ENCODE measurements around the gene SP140L.
"Not testable (repeated sequence)": the region's sequence is repeated elsewhere in the genome, so short reads cannot be mapped to it uniquely, and the experiment has no call there.

The SP140L gene

GRCh38 chr2:230326453-230327417 lies at the start of gene SP140L:
SP140L (plus strand) TSS chr2:230327193; CDS start chr2:230327270, 77 bp downstream.
- peak; percentile 82 for DNase-seq

GRCh38 chr2:230282936-230283335 lies 44.1 kb upstream of the SP140L start:
- DNase-seq = no peak

- no peak for DNase-seq
Observed at GRCh38 chr2:230286048-230286447, 40.9 kb upstream of the SP140L start.

- DNase-seq = not testable (repeated sequence)
Observed at GRCh38 chr2:230289311-230289710, 37.7 kb upstream of the SP140L start.

GRCh38 chr2:230295192-230295591 lies 31.8 kb upstream of the SP140L start:
- DNase-seq = no peak

- DNase-seq = no peak
Observed at GRCh38 chr2:230296917-230297316, 30.1 kb upstream of the SP140L start.

- DNase-seq = no peak
Observed at GRCh38 chr2:230299618-230300017, 27.4 kb upstream of the SP140L start.

- no peak for DNase-seq
Observed at GRCh38 chr2:230305416-230306275, 21.3 kb upstream of the SP140L start.

- no peak for DNase-seq
Observed at GRCh38 chr2:230306474-230306873, 20.5 kb upstream of the SP140L start.

GRCh38 chr2:230307485-230307884 lies 19.5 kb upstream of the SP140L start:
- DNase-seq = no peak

GRCh38 chr2:230308402-230309000 lies 18.5 kb upstream of the SP140L start:
- DNase-seq = no peak

GRCh38 chr2:230310792-230311191 lies 16.2 kb upstream of the SP140L start:
- not testable (repeated sequence) for DNase-seq

- not testable (repeated sequence) for DNase-seq
Observed at GRCh38 chr2:230311634-230312033, 15.4 kb upstream of the SP140L start.

GRCh38 chr2:230312638-230313037 lies 14.4 kb upstream of the SP140L start:
- no peak for DNase-seq

- DNase-seq = no peak
Observed at GRCh38 chr2:230317366-230317765, 9.6 kb upstream of the SP140L start.

GRCh38 chr2:230318190-230319121 lies 8.5 kb upstream of the SP140L start:
- DNase-seq = no peak

GRCh38 chr2:230319211-230319862 lies 7.7 kb upstream of the SP140L start:
- peak; percentile 48 for DNase-seq

- DNase-seq = no peak
Observed at GRCh38 chr2:230321031-230321430, 6.0 kb upstream of the SP140L start.

GRCh38 chr2:230322561-230323384 lies 4.2 kb upstream of the SP140L start:
- no peak for DNase-seq

GRCh38 chr2:230323385-230324106 lies 3.4 kb upstream of the SP140L start:
- no peak for DNase-seq
